OCI-LY7 (cell line): Measurements from ENCODE around the gene ARHGAP29. TPM values are rescaled to one million over a fixed set of nuclear protein-coding genes. Genes with fewer than 3 reads are reported as not detected.

ENCODE experiments used
- BruUV-seq: library from RNA; stranded (reverse); fragments of 400-500 nt; replicated peaks from 2 replicates; lab custom pipeline; 2021; lab: Mats Ljungman, UMichigan
- CTCF ChIA-PET: fragments of 300-600 bp; sonication (Branson Sonifier 250); formaldehyde crosslinking; loops from one replicate; lab custom pipeline; 2022; ENCODE audit warnings: antibody characterized with exemption; ENCODE audit not compliant: unreplicated experiment; lab: Charles Lee
- POLR2A ChIA-PET: fragments of 300-600 bp; sonication (Branson Sonifier 250); formaldehyde crosslinking; loops from one replicate; lab custom pipeline; 2022; ENCODE audit warnings: antibody characterized with exemption; lab: Charles Lee
- DNase-seq: peaks from one replicate; pipeline ENCODE4 v3.0.0-alpha.2; 2015; ENCODE audit warnings: low spot score
- H2AFZ ChIP-seq: fragments of 200-600 bp; sonication (generic), shearing (Covaris generic); 2 replicates; pipeline ENCODE4 v1.6.1; 2014; ENCODE audit warnings: mild to moderate bottlenecking, antibody characterized with exemption, low read length, moderate library complexity
- H3K27ac ChIP-seq: fragments of 200-600 bp; sonication (generic); 2 replicates; pipeline ENCODE4 v1.5.1; 2014; ENCODE audit warnings: mixed run types, low read depth, mild to moderate bottlenecking, moderate library complexity, low read length, inconsistent platforms; ENCODE audit not compliant: poor library complexity, severe bottlenecking
- H3K36me3 ChIP-seq: fragments of 200-600 bp; sonication (generic); 2 replicates; pipeline ENCODE4 v1.6.1; 2014; ENCODE audit warnings: mild to moderate bottlenecking, antibody characterized with exemption, low read length, moderate library complexity, mixed read lengths; ENCODE audit not compliant: insufficient read depth
- H3K4me1 ChIP-seq: fragments of 200-600 bp; sonication (generic); 2 replicates; pipeline ENCODE4 v1.5.1; 2014; ENCODE audit warnings: mild to moderate bottlenecking, low read length; ENCODE audit not compliant: insufficient read depth, poor library complexity, severe bottlenecking
- H3K4me2 ChIP-seq: fragments of 200-600 bp; sonication (generic); 2 replicates; pipeline ENCODE4 v1.6.1; 2014; ENCODE audit warnings: mild to moderate bottlenecking, low read length
- H3K4me3 ChIP-seq: fragments of 200-600 bp; sonication (generic); 2 replicates; pipeline ENCODE4 v1.5.1; 2014; ENCODE audit warnings: mild to moderate bottlenecking, low read depth, low read length; ENCODE audit not compliant: poor library complexity, severe bottlenecking
- H3K79me2 ChIP-seq: fragments of 200-600 bp; sonication (generic); 2 replicates; pipeline ENCODE4 v1.6.1; 2016; ENCODE audit warnings: low read depth, mild to moderate bottlenecking, low read length, moderate library complexity, mixed read lengths; ENCODE audit not compliant: insufficient read depth
- H3K9me2 ChIP-seq: fragments of 200-600 bp; sonication (generic); 2 replicates; pipeline ENCODE4 v1.6.1; 2016; ENCODE audit warnings: mild to moderate bottlenecking, low read length, mixed read lengths; ENCODE audit not compliant: insufficient read depth
- H3K9me3 ChIP-seq: fragments of 200-600 bp; sonication (generic); 2 replicates; pipeline ENCODE4 v1.6.1; 2014; ENCODE audit warnings: mild to moderate bottlenecking, mixed run types, low read length, mixed read lengths
- H4K20me1 ChIP-seq: fragments of 200-600 bp; sonication (generic); 2 replicates; pipeline ENCODE4 v1.6.1; 2014; ENCODE audit warnings: mild to moderate bottlenecking, antibody characterized with exemption, low read length, moderate library complexity, mixed read lengths; ENCODE audit not compliant: insufficient read depth
- CTCF ChIP-seq: fragments of 200-600 bp; sonication (generic); conservative IDR thresholded peaks from 2 replicates; pipeline ENCODE4 v1.5.1; 2014; ENCODE audit warnings: mild to moderate bottlenecking, antibody characterized with exemption, low read length, moderate library complexity, mixed read lengths
- EZH2phosphoT487 ChIP-seq: fragments of 200-600 bp; sonication (generic); IDR thresholded peaks from 2 replicates; pipeline ENCODE4 v1.6.1; 2018; ENCODE audit warnings: low read depth, borderline replicate concordance, mild to moderate bottlenecking, mixed run types, antibody characterized with exemption, low read length, moderate library complexity, mixed read lengths
- intact Hi-C: fragments of 100-400 bp; cut with micrococcal nuclease; formaldehyde crosslinking; loops from one replicate; pipeline ENCODE4 v1.10.0; 2022; ENCODE audit not compliant: unreplicated experiment
- total RNA-seq, 2 experiments: library from RNA; depleted of rRNA in 1 of 2; stranded (reverse); fragments of >200 nt in 1 of 2; shearing (Covaris generic) in 1 of 2; gene quantifications; 2 replicates each; pipeline ENCODE4 v1.2.3, GENCODE V29; 2014 to 2022

ARHGAP29 gene
- total RNA-seq, 2 experiments from 2014 or later = 0.06 TPM; not detected in 1

DNA sequence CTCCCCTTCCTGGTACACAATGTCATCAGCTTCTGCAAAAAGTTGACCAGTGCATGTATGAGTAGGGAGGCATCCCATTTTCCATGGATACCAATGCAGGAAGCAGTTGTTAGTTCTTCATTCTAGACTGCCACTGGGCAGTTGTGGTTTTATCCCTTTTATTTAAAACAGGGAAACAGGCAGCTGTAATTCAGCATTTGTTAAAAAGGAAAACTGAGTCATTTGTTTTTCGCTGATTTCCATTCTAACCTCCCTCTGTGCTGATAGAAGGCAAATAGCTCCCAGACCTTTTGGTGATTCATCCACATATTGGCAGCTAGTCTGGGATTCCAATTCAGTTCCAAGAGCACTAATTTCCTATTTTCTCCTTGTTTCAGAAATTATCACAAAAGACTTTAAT is 95.4 kb downstream of the ARHGAP29 start:
- no peaks in the 10 kb centered on the region for H3K4me1 ChIP-seq
- intact Hi-C loops = no loop called here
- CTCF ChIA-PET = no interaction called here
- H4K20me1 ChIP-seq = no peaks in the 10 kb centered on the region
- TF ChIP-seq EZH2phosphoT487 (no peak), CTCF (no peak)
- no peaks in the 10 kb centered on the region for H3K9me3 ChIP-seq
- no peaks in the 10 kb centered on the region for H3K9me2 ChIP-seq
- H2AFZ ChIP-seq = no peak overlapping the region
- H3K36me3 ChIP-seq = no peaks in the 10 kb centered on the region
- no peak for DNase-seq
- H3K79me2 ChIP-seq = no peaks in the 10 kb centered on the region
- H3K27ac ChIP-seq = no peak overlapping the region
- POLR2A ChIA-PET = no interaction called here
- H3K4me2 ChIP-seq = no peak overlapping the region
- H3K4me3 ChIP-seq = no peak overlapping the region
- BruUV-seq = no TSS peak

DNA sequence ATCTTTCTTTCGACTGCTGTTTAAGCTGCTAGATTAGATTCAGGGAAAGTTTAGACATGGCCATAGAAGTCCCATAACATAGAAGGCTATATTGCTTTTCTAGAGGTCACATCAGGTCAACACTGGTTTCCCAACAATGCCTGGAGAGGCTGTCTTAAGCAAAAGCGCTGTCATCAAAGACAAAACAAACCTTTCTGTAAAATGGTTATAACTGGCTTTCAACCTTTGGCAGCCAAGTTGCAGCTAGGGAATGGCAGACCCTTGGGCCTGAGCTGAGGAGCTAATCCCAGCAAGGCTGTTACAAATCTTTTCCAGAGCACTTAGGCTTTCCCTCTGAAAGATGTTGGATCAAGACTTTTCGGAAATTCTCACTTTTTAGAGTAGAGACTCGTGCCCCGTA is 105.3 kb downstream of the ARHGAP29 start:
- Histone ChIP-seq H3K4me1 (no peaks in the 10 kb centered on the region), H3K9me3 (no peaks in the 10 kb centered on the region), H3K79me2 (no peaks in the 10 kb centered on the region), H3K4me3 (no peak overlapping the region), H3K36me3 (no peaks in the 10 kb centered on the region), H3K4me2 (no peak overlapping the region), H3K9me2 (no peaks in the 10 kb centered on the region), H4K20me1 (no peaks in the 10 kb centered on the region), H3K27ac (no peak overlapping the region), H2AFZ (no peak overlapping the region)
- ChIA-PET POLR2A (no interaction called here), CTCF (no interaction called here)
- no peak for TF ChIP-seq CTCF
- no peak for TF ChIP-seq EZH2phosphoT487
- BruUV-seq = no TSS peak
- intact Hi-C loops = no loop called here
- no peak for DNase-seq

DNA sequence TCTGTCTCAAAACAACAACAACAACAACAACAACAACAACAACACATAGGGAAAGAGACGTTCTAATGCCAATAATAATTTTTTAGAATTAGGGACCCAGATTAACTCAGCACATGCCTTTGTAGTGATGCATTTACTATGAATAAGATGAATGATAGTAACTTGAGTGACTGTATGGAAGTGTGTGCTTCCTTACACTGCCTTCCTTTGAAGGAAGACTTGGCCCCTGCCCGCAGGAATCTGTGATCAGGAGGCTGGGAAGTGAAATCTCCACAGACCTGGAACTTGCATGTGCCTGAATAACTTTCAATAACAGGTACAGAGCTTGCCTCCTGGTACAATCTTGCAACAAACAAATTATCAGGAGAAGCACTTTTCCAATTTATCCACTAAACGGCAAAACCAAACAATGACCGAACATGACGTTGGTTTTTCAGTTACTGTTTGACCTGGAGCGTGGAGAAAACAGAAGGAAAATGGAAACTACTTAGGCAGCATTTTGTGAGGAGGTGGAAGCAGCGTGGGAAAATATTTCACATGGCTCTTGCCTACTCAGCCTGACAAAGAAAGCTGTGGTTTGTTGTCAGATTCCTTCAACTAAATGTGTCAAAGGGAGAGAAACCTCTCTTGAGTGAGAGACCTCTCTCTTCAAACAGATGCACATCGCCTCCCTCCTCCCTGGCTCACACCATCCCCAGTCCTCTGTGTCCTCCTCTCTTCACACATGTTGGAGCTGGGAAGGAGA is 106.4 kb downstream of the ARHGAP29 start:
- TF ChIP-seq EZH2phosphoT487 (no peak), CTCF (no peak)
- DNase-seq = no peak
- Histone ChIP-seq H3K27ac (no peak overlapping the region), H3K36me3 (no peaks in the 10 kb centered on the region), H3K4me2 (no peak overlapping the region), H3K9me3 (no peaks in the 10 kb centered on the region), H2AFZ (no peak overlapping the region), H3K9me2 (no peaks in the 10 kb centered on the region), H3K4me3 (no peak overlapping the region), H4K20me1 (no peaks in the 10 kb centered on the region), H3K4me1 (no peaks in the 10 kb centered on the region), H3K79me2 (no peaks in the 10 kb centered on the region)
- intact Hi-C loops = no loop called here
- ChIA-PET CTCF (no interaction called here), POLR2A (no interaction called here)
- no TSS peak for BruUV-seq
